GM10266 (cell line): Measurements from ENCODE around the gene ZNF367.

ENCODE experiments used
- DNase-seq: peaks from one replicate; pipeline ENCODE4 v3.0.0; 2012; ENCODE audit errors: extremely low spot score
- CTCF ChIP-seq: IDR thresholded peaks from 2 replicates; pipeline ENCODE4 v1.5.1; 2012; ENCODE audit warnings: mild to moderate bottlenecking, low read depth; ENCODE audit not compliant: control insufficient read depth, insufficient read depth; ENCODE audit errors: missing control alignments

ZNF367 gene

DNA sequence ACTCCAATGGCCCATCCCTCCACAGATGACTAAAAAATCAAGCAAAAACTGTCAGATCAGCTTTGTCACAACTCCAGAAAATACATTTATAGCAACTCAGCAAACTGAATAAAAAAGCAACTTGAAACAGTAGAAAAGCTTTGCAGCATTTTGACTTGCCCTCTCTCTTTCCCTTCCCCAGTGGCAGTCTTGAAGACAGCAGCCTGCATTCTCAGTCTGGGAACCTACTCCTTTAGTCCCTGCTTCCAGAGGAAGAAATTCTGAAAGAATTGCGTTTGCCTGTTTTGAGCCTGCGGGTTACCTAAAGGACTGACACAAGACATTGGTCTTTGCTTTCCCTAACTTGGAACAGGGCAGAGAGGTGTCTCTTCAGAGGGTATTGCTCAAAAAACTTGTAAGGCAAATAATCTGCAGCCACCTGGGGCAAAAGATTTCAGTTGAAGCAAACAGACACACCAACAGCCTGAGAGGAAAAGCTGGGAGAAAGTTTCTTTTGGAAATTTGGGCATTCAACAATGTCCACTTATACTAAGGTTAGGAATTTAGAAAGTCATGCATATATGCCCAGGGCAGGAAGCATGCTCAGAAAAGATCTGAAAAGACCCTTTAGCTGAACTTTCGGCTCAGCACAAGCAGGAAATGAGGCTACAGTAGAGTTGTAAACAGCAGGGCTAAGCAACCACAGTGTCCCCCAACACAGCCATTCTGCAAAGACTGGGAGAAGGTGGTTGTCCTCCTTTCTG, 19.4 kb downstream of the ZNF367 start:
- no peak for DNase-seq

GRCh38 chr9:96395964-96396363, 22.2 kb downstream of the ZNF367 start:
- TF ChIP-seq CTCF, result no peak
- no peak for DNase-seq

More for the DNA sequence above, 19.4 kb downstream of the ZNF367 start:
- TF ChIP-seq CTCF, result no peak

- no peak for DNase-seq
- TF ChIP-seq CTCF, result no peak
These were observed 23.2 kb downstream of the ZNF367 start for GRCh38 chr9:96394832-96395496.

- no peak for TF ChIP-seq CTCF
These were observed 25.9 kb downstream of the ZNF367 start for GRCh38 chr9:96392263-96392662.

GRCh38 chr9:96391021-96391765, 27.0 kb downstream of the ZNF367 start:
- TF ChIP-seq CTCF, result no peak
- DNase-seq, result no peak

More at GRCh38 chr9:96392263-96392662, 25.9 kb downstream of the ZNF367 start:
- no peak for DNase-seq

DNA sequence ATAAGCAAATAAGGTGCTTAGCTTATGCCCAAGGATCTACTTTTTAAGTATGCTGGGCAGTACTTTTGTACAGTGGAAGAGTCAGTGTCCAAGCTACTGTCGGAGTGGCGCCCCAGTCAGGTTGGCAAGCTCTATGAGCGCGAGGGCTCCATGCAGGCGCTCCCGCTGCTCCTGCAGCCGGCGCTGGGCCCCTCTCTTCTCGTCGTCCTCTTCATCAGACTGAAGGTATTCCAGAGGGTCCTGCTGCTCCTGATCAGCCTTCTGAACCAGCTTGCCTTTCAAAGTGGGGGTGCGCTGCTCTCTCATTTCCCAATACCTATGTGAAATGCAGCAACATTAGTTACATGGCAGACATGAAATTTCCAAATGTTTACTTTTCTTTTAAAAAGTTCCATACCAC, 30.0 kb downstream of the ZNF367 start:
- no peak for DNase-seq
- no peak for TF ChIP-seq CTCF
